ENCODE data around the gene SLC13A1.

DNA sequence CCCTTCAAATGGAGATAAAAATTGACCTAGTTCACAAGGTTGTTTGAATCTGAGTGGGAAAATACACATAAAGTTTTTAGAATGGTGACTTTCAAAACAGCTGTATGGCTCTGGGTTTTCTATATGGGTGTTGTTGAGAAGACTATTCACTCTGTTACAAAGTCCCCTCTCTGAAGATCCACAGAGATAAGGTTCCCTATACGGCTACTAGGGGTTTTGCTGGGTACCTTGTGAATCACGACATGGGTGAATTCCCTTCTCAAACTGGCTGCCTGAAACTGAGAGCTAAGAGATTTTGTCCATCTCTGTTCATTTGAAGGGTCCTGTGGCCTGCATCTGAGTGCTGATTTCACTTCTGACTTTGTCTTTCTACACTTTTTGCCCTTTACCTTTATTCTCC lies 11.8 kb upstream of the SLC13A1 start:
- TF ChIP-seq CTCF (IDR thresholded peaks at IDR 0.05): no peak
- no peak for TF ChIP-seq ZFX (IDR thresholded peaks at IDR 0.05; ENCODE audit: borderline replicate concordance)
